ENCODE data around the gene SNAPC5. TPM values are rescaled to one million over a fixed set of nuclear protein-coding genes. Genes with fewer than 3 reads are reported as not detected.
"Not testable (repeated sequence)": the region's sequence is repeated elsewhere in the genome, so short reads cannot be mapped to it uniquely, and the experiment has no call there.

SNAPC5 gene
- total RNA-seq, 4 donors from 2014 or later: 39.6 to 58.8 (median 50.8) TPM

DNA sequence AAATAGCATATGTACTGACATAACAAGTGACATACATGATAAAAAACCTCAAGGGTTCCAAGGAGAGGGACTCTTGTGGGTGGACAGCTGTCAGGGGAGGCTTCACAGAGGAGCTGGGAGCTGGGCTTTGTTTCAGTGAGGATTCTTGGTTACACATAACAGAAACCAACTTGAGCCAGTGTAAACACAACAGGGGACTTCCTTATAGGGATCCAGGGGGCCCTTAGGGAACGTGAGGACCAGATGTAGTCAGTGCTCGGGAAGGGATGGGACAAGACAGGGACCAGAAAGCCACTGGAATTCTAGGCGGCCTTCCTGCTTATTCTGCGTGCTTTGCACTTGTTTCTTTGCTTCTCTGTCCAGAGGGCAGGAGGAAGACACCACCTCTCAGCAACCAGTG, 34.9 kb downstream of the SNAPC5 start:
- no peak for TF ChIP-seq POLR2A (IDR thresholded peaks at IDR 0.05)
- TF ChIP-seq, protein P1, sequence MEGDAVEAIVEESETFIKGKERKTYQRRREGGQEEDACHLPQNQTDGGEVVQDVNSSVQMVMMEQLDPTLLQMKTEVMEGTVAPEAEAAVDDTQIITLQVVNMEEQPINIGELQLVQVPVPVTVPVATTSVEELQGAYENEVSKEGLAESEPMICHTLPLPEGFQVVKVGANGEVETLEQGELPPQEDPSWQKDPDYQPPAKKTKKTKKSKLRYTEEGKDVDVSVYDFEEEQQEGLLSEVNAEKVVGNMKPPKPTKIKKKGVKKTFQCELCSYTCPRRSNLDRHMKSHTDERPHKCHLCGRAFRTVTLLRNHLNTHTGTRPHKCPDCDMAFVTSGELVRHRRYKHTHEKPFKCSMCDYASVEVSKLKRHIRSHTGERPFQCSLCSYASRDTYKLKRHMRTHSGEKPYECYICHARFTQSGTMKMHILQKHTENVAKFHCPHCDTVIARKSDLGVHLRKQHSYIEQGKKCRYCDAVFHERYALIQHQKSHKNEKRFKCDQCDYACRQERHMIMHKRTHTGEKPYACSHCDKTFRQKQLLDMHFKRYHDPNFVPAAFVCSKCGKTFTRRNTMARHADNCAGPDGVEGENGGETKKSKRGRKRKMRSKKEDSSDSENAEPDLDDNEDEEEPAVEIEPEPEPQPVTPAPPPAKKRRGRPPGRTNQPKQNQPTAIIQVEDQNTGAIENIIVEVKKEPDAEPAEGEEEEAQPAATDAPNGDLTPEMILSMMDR (IDR thresholded peaks at IDR 0.05 in 4 of 5, conservative IDR thresholded peaks at IDR 0.05 in 1 of 5): no peak
- no peak overlapping the region for H3K4me3 ChIP-seq
- no peaks in the 10 kb centered on the region for H3K9me3 ChIP-seq
- DNase-seq (no peak), ATAC-seq (no peak)
- H3K27ac ChIP-seq: no peak overlapping the region
- intact Hi-C loops (cut with DNase I; ENCODE audit: low total_unique reads): no loop called here
- H3K4me1 ChIP-seq: no peaks in the 10 kb centered on the region
- in situ Hi-C loops (cut with MboI; ENCODE audit: low sequenced_read_pairs in 4 of 4): no loop called here
- H3K27me3 ChIP-seq: no peaks in the 10 kb centered on the region
- H3K36me3 ChIP-seq: no peaks in the 10 kb centered on the region

DNA sequence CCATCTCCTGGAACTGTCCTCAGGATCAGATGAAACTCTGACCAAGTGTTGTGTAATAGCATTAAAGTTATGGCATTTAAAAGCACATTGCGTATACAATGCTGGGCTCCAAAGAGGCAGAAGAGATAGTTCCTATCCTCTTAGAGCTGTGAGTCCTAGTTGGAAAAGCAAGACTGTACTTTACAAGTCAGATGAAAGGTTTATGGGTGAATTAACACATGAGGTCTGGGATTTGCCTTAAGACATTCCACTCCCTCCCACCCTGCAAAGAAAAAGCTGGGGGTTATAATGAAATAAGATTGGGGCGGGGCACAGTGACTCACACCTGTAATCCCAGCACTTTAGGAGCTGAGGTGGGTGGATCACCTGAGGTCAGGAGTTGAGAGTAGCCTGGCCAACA, 35.6 kb downstream of the SNAPC5 start:
- Histone ChIP-seq H3K9me3 (no peaks in the 10 kb centered on the region), H3K27me3 (no peaks in the 10 kb centered on the region), H3K27ac (no peak overlapping the region), H3K36me3 (no peaks in the 10 kb centered on the region), H3K4me1 (no peaks in the 10 kb centered on the region), H3K4me3 (no peak overlapping the region)
- in situ Hi-C loops (cut with MboI; ENCODE audit: low sequenced_read_pairs in 4 of 4) (no loop called here), intact Hi-C loops (cut with DNase I; ENCODE audit: low total_unique reads) (no loop called here)
- no peak for ATAC-seq
- DNase-seq: no peak
- no peak for TF ChIP-seq POLR2A (IDR thresholded peaks at IDR 0.05)
- TF ChIP-seq, protein P1 (IDR thresholded peaks at IDR 0.05 in 4 of 5, conservative IDR thresholded peaks at IDR 0.05 in 1 of 5): no peak

DNA sequence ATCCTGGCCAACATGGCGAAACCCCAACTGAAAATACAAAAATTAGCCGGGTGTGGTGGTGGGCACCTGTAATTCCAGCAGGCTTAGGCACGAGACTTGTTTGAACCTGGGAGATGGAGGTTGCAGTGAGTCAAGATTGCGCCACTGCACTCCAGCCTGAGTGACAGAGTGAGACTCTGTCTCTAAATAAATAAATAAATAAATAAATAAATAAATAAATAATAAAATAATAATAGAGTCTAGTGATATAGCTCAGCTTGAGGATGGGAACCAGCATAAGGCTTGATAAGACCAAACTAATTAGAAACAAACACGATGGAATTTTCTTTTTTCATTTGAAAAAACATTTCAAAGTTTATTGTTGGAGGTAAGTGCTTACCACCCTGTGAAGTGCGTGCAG, 36.3 kb downstream of the SNAPC5 start:
- H3K27ac ChIP-seq; H3K4me3 ChIP-seq; DNase-seq; H3K4me1 ChIP-seq; H3K9me3 ChIP-seq; ATAC-seq; in situ Hi-C loops (cut with MboI; ENCODE audit: low sequenced_read_pairs in 4 of 4); H3K36me3 ChIP-seq; intact Hi-C loops (cut with DNase I; ENCODE audit: low total_unique reads); H3K27me3 ChIP-seq: not testable (repeated sequence)

DNA sequence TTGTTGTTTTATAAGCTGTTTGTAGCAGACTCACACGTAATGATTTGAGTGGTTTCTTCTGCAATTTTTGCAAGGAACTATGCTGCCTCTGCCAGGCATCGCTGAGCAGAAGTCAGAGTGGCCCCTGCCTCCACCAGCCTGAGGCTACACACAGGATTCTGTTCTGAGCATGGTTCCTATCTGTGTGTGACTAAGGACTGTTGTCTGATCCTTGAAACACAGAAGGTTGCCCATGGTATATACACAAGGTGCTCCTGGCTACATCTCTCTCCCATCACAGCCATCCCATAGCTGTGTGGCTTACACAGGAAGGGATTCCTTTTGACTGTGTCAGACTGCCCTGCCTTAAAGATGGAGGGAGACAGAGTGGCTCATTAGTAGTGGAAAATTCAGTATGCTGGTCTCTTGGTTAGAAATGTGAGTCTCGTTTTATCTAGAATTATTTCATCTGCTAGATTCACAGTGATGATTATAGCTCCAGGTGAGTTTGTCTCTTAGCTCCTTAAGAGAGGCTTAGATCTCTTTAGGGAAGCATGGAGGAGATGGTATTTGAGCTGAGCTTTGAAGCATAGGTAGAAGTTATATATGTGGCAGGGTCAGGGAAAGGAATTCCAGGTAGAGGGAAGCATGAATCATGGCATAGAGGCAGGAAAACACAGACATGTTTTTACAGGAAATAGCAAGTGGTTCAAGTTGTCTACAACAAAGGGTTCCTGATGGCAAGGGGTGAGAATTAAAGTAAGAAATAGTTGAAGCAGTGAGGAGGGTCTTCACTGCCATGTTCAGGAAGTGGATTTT, 37.5 kb downstream of the SNAPC5 start:
- H3K36me3 ChIP-seq: peaks cover 0 to 5% of the 10 kb centered on the region in 2 donors
- H3K4me3 ChIP-seq: no peak overlapping the region
- in situ Hi-C loops (cut with MboI; ENCODE audit: low sequenced_read_pairs in 4 of 4) (no loop called here), intact Hi-C loops (cut with DNase I; ENCODE audit: low total_unique reads) (no loop called here)
- no peaks in the 10 kb centered on the region for H3K4me1 ChIP-seq
- H3K27me3 ChIP-seq: no peaks in the 10 kb centered on the region
- no peaks in the 10 kb centered on the region for H3K9me3 ChIP-seq
- no peak for TF ChIP-seq POLR2A (IDR thresholded peaks at IDR 0.05)
- TF ChIP-seq, protein P1 (IDR thresholded peaks at IDR 0.05 in 4 of 5, conservative IDR thresholded peaks at IDR 0.05 in 1 of 5): no peak
- H3K27ac ChIP-seq: no peak overlapping the region
- DNase-seq (no peak), ATAC-seq (no peak)

DNA sequence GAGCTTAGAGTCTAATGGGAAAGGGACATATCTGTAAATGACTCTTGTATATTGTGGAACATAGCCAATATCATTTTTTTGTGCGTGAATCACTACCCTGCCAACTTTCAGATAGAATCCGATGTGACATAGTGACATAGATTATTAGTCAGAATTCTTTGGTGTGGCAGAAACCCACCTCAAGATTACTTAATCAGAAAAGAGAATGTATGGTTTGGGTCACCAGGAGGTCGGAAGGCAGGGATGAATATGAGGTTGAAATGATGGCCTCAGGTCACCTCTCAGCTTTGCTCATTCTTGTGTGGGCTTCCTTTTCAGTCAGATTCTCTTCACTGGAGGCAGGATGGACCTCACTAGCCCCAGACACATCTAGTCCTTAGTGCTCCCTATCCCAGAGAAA, 41.4 kb downstream of the SNAPC5 start:
- H3K27me3 ChIP-seq: no peaks in the 10 kb centered on the region
- no peak overlapping the region for H3K27ac ChIP-seq
- peaks cover 0 to 5% of the 10 kb centered on the region in 2 donors for H3K36me3 ChIP-seq
- DNase-seq (no peak), ATAC-seq (no peak)
- no peaks in the 10 kb centered on the region for H3K9me3 ChIP-seq
- H3K4me1 ChIP-seq: peaks cover 5 to 14% of the 10 kb centered on the region in 2 donors
- intact Hi-C loops (cut with DNase I; ENCODE audit: low total_unique reads): no loop called here
- no peak for TF ChIP-seq POLR2A (IDR thresholded peaks at IDR 0.05)
- TF ChIP-seq, protein P1 (IDR thresholded peaks at IDR 0.05 in 4 of 5, conservative IDR thresholded peaks at IDR 0.05 in 1 of 5): no peak
- H3K4me3 ChIP-seq: no peak overlapping the region
- in situ Hi-C loops (cut with MboI; ENCODE audit: low sequenced_read_pairs in 4 of 4): no loop called here
